Upper lobe of left lung (tissue), 6 donors: Measurements from ENCODE around the gene RUNX1. TPM values are rescaled to one million over a fixed set of nuclear protein-coding genes. Genes with fewer than 3 reads are reported as not detected.

Experiments used
- ATAC-seq, 2 donors: fragments of 200-7000 bp; cut with Tn5 transposase; one replicate each; pipeline ENCODE4 v1.9.1; 2022; ENCODE audit warnings: mild to moderate bottlenecking in 2 of 2, moderate library complexity in 2 of 2; ENCODE audit not compliant: low FRiP score in 2 of 2
- DNase-seq, 2 donors: peaks; one replicate each; pipeline ENCODE4 v3.0.0-alpha.2; 2019 to 2020
- H3K27ac ChIP-seq, 4 donors: fragments of 200-600 bp; sonication (generic); one replicate each; pipeline ENCODE4 v1.5.1; 2016 to 2019
- H3K27me3 ChIP-seq, 4 donors: fragments of 200-600 bp; sonication (generic); one replicate each; pipeline ENCODE4 v1.5.1; 2017 to 2019
- H3K36me3 ChIP-seq, 4 donors: fragments of 200-600 bp; sonication (generic); one replicate each; pipeline ENCODE4 v1.5.1; 2016 to 2019
- H3K4me1 ChIP-seq, 4 donors: fragments of 200-600 bp; sonication (generic); one replicate each; pipeline ENCODE4 v1.5.1; 2018 to 2019
- H3K4me3 ChIP-seq, 4 donors: fragments of 200-600 bp; sonication (generic); one replicate each; pipeline ENCODE4 v1.5.1; 2017 to 2019; ENCODE audit warnings: mild to moderate bottlenecking in 2 of 4, moderate library complexity in 1 of 4
- H3K9me3 ChIP-seq, 4 donors: fragments of 200-600 bp; sonication (generic); one replicate each; pipeline ENCODE4 v1.5.1; 2018 to 2019
- EP300 ChIP-seq, 4 donors: sonication (generic); formaldehyde crosslinking; IDR thresholded peaks; one replicate each; pipeline ENCODE4 v1.5.1; 2017; ENCODE audit warnings: antibody characterized with exemption in 4 of 4, control low read depth in 2 of 4
- POLR2A ChIP-seq, 4 donors: fragments of 450-650 bp; IDR thresholded peaks; one replicate each; pipeline ENCODE4 v1.5.1; 2016 to 2017; ENCODE audit warnings: antibody characterized with exemption in 4 of 4, mild to moderate bottlenecking in 2 of 4
- POLR2AphosphoS5 ChIP-seq, 2 donors: sonication (generic); formaldehyde crosslinking; IDR thresholded peaks; one replicate each; pipeline ENCODE4 v1.5.1; 2017; ENCODE audit warnings: antibody characterized with exemption in 2 of 2
- WGBS, 2 donors: methylation state at CpG; one replicate each; pipeline ENCODE4 v1.1.5; 2017 to 2018; 5-methylcytosine and 5-hydroxymethylcytosine counted together
- total RNA-seq, 6 donors: library from RNA; depleted of rRNA in 4 of 6; stranded (reverse); fragments of >200 nt in 4 of 6; gene quantifications; one replicate each; pipeline versions ENCODE4 v1.1.0 to v1.2.1, GENCODE V29; 2016 to 2021
- TF ChIP-seq, protein P1 (sequence below), 6 experiments: fragments of 450-650 bp in 4 of 6; fragments of 200-600 bp in 2 of 6; sonication (generic) in 2 of 6; IDR thresholded peaks; one replicate each; pipeline ENCODE4 v1.5.1; 2016 to 2019; ENCODE audit warnings: antibody characterized with exemption in 6 of 6
- donor health status: DM: no; HTN: no; CAD: no; lungs with moderate emphysema.
- donor health status: DM: no; HTN: yes; CAD: no; lungs with severe emphysema.

RUNX1 gene
- total RNA-seq, 6 donors from 2014 or later: 62.2 to 252 (median 98.2) TPM

DNA sequence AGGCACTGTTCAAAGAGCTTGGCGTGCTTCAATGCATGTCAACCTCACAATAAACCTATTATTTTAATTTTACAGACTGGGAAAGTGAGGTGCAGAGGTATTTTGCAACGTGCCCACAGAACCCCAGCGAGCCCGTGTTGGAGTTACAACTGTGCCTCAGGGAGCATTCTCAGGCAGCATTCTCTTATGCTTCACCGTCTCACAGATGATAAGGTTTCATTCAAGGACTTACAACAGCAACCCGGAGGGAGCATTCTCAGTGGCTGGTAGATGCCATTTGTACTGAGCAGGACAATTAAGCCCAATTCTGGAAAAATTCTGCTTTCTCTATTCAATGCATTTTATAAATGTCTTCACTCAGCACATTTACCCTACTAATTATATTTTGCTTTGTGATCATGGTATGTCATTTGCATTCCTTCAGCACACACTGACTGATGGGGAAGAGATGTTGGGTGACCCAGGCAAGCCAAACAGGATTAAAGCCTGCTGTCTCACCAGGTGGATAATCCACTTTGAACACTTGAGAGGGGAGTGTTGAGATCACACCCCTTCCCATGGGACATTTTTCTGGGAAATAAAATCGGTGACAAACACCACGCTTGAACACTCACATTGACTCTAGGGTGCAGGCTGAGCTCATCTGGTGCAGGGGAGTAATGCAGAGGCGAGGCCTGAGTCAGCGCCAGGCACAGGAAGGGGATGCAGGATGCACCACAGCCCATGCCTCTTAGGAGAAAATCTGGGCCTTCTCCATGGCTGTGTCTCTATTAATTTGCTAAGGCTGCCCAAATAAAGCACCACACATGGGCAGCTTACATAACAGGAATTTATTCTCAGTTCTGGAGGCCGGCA is 266.4 kb downstream of the RUNX1 start:
- WGBS, 2 donors: 80 to 84% methylated on average over 11 of the region's 11 CpGs

DNA sequence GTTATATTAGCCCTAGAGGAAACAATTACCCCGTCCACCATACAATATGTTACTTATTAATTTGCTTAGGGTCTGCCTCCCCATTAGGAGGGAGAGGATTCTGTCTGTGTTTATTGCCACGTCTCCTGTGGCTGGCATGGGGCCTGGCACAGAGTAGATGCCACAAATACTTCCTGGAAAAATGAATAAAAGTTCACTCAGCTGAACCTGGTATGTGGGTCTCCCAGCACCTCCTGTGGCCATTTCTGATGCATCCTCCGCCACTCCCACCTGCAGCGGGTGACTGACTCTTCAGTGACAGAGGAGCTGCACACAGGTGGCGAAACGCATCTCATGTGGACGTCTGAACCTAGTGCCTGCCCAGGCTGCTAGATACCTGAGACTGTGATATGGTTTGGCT is 267.6 kb downstream of the RUNX1 start:
- TF ChIP-seq POLR2AphosphoS5 (IDR thresholded peaks at IDR 0.05): no peak
- H3K4me1 ChIP-seq: no peaks in the 10 kb centered on the region
- no peaks in the 10 kb centered on the region for H3K27me3 ChIP-seq
- ATAC-seq (no peak), DNase-seq (no peak)
- H3K9me3 ChIP-seq: no peaks in the 10 kb centered on the region
- no peaks in the 10 kb centered on the region for H3K36me3 ChIP-seq
- H3K27ac ChIP-seq: no peak overlapping the region
- WGBS, 2 donors: 77 to 81% methylated on average over 7 of the region's 7 CpGs
- no peak overlapping the region for H3K4me3 ChIP-seq

More for the DNA sequence above, 266.4 kb downstream of the RUNX1 start:
- H3K27ac ChIP-seq: no peak overlapping the region
- H3K4me3 ChIP-seq: no peak overlapping the region
- ATAC-seq (no peak), DNase-seq (no peak)
- no peaks in the 10 kb centered on the region for H3K36me3 ChIP-seq
- H3K9me3 ChIP-seq: no peaks in the 10 kb centered on the region
- no peaks in the 10 kb centered on the region for H3K27me3 ChIP-seq
- TF ChIP-seq POLR2A (IDR thresholded peaks at IDR 0.05): no peak
- no peak for TF ChIP-seq POLR2AphosphoS5 (IDR thresholded peaks at IDR 0.05)
- TF ChIP-seq EP300 (IDR thresholded peaks at IDR 0.05): no peak
- TF ChIP-seq, protein P1, sequence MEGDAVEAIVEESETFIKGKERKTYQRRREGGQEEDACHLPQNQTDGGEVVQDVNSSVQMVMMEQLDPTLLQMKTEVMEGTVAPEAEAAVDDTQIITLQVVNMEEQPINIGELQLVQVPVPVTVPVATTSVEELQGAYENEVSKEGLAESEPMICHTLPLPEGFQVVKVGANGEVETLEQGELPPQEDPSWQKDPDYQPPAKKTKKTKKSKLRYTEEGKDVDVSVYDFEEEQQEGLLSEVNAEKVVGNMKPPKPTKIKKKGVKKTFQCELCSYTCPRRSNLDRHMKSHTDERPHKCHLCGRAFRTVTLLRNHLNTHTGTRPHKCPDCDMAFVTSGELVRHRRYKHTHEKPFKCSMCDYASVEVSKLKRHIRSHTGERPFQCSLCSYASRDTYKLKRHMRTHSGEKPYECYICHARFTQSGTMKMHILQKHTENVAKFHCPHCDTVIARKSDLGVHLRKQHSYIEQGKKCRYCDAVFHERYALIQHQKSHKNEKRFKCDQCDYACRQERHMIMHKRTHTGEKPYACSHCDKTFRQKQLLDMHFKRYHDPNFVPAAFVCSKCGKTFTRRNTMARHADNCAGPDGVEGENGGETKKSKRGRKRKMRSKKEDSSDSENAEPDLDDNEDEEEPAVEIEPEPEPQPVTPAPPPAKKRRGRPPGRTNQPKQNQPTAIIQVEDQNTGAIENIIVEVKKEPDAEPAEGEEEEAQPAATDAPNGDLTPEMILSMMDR (IDR thresholded peaks at IDR 0.05): no peak
- no peaks in the 10 kb centered on the region for H3K4me1 ChIP-seq

- no peaks in the 10 kb centered on the region for H3K4me1 ChIP-seq
- WGBS, 2 donors: 21 to 40% methylated on average over 1 to 2 of the region's 2 CpGs
- no peak overlapping the region for H3K27ac ChIP-seq
- H3K9me3 ChIP-seq: no peaks in the 10 kb centered on the region
- no peaks in the 10 kb centered on the region for H3K27me3 ChIP-seq
- no peaks in the 10 kb centered on the region for H3K36me3 ChIP-seq
- TF ChIP-seq, protein P1 (IDR thresholded peaks at IDR 0.05): no peak
- TF ChIP-seq POLR2A (IDR thresholded peaks at IDR 0.05) (no peak), EP300 (IDR thresholded peaks at IDR 0.05) (no peak), POLR2AphosphoS5 (IDR thresholded peaks at IDR 0.05) (no peak)
- no peak overlapping the region for H3K4me3 ChIP-seq
- ATAC-seq (no peak), DNase-seq (no peak)
Measured at GRCh38 chr21:34779860-34780259, 269.2 kb downstream of the RUNX1 start.

GRCh38 chr21:34775793-34776192 is 273.3 kb downstream of the RUNX1 start:
- no peaks in the 10 kb centered on the region for H3K36me3 ChIP-seq
- no peaks in the 10 kb centered on the region for H3K9me3 ChIP-seq
- H3K27ac ChIP-seq: no peak overlapping the region
- H3K27me3 ChIP-seq: no peaks in the 10 kb centered on the region
- no peak overlapping the region for H3K4me3 ChIP-seq
- no peak for ATAC-seq
- 76 to 78% methylated on average over 7 of the region's 7 CpGs for WGBS, 2 donors
- H3K4me1 ChIP-seq: no peaks in the 10 kb centered on the region
- DNase-seq: no peak
- TF ChIP-seq EP300 (IDR thresholded peaks at IDR 0.05) (no peak), POLR2A (IDR thresholded peaks at IDR 0.05) (no peak), POLR2AphosphoS5 (IDR thresholded peaks at IDR 0.05) (no peak)
- TF ChIP-seq, protein P1 (IDR thresholded peaks at IDR 0.05): no peak

DNA sequence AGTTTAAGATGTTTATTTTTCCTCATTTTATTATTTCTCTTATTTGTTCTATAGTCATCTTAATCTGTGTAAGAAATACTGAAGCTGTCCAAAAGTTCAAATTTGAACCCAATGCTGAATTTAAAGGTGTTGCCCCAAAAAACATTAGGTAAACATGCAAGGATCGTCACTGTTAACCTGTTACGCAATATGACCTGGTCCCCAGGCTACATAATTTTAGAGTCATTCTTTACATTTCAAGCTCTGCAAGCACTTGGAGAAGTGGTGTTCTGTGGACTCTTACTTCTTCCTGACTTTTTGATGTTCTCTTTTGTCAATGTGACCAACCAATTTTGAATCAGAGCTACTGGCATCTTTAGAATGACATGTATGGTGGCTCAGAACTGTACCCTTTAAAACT is 274.4 kb downstream of the RUNX1 start:
- TF ChIP-seq POLR2A (IDR thresholded peaks at IDR 0.05): no peak
- no peak for TF ChIP-seq EP300 (IDR thresholded peaks at IDR 0.05)
- TF ChIP-seq POLR2AphosphoS5 (IDR thresholded peaks at IDR 0.05): no peak
- TF ChIP-seq, protein P1 (IDR thresholded peaks at IDR 0.05): no peak
- DNase-seq (no peak), ATAC-seq (no peak)
- no peaks in the 10 kb centered on the region for H3K4me1 ChIP-seq
- no peak overlapping the region for H3K4me3 ChIP-seq
- no peaks in the 10 kb centered on the region for H3K9me3 ChIP-seq
- H3K27me3 ChIP-seq: no peaks in the 10 kb centered on the region
- H3K27ac ChIP-seq: no peak overlapping the region
- 62 to 66% methylated on average over 2 of the region's 2 CpGs for WGBS, 2 donors
- H3K36me3 ChIP-seq: no peaks in the 10 kb centered on the region
